HUES64 (cell line): ENCODE measurements around the gene SLC4A3.

Experiments used
- H3K27ac ChIP-seq: 2 replicates; pipeline ENCODE4 v1.7.0; 2013; ENCODE audit warnings: low read depth, low read length, inconsistent platforms
- H3K27me3 ChIP-seq: 2 replicates; pipeline ENCODE4 v1.6.1; 2013; ENCODE audit warnings: mild to moderate bottlenecking, low read length; ENCODE audit not compliant: insufficient read depth
- H3K36me3 ChIP-seq: 2 replicates; pipeline ENCODE4 v1.6.1; 2013; ENCODE audit warnings: mild to moderate bottlenecking, low read length; ENCODE audit not compliant: insufficient read depth
- H3K4me1 ChIP-seq: 2 replicates; pipeline ENCODE4 v1.6.1; 2013; ENCODE audit warnings: mild to moderate bottlenecking, low read length, moderate library complexity; ENCODE audit not compliant: insufficient read depth
- H3K4me3 ChIP-seq: 2 replicates; pipeline ENCODE4 v1.5.1; 2013; ENCODE audit warnings: mild to moderate bottlenecking, low read length, moderate library complexity
- H3K9ac ChIP-seq: 2 replicates; pipeline ENCODE4 v1.6.1; 2013; ENCODE audit warnings: mild to moderate bottlenecking, low read depth, low read length
- H3K9me3 ChIP-seq: 2 replicates; pipeline ENCODE4 v1.6.1; 2013; ENCODE audit warnings: low read depth, low read length; ENCODE audit not compliant: insufficient read depth
- WGBS: fragments of 150-250, 120-280 bp; methylation state at CpG from one replicate; pipeline ENCODE4 v1.1.7; 2013; ENCODE audit warnings: missing lambda C conversion rate; 5-methylcytosine and 5-hydroxymethylcytosine counted together

Gene SLC4A3

DNA sequence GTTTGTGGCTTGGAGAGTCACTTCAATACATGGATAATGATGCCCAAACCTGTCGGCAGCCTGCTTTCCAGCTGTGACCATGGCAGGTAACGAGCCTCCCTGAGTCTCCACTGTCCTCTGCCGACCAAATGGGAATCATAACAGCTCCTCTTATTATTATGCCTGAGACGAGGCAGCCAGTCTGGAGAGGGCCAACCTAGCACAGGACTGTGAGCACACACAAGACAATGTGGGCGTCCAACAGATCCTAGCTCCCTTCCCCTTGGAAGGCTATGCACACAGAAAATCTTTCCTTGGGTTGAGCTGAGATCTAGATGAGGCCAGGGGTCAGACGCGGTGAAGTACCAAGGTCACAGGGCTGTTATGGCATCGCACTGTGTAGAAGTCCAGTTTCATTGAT is 890 bp upstream of the SLC4A3 start:
- Histone ChIP-seq H3K4me1 (0 out of 2 replicates have a peak, but pooled peaks cover 4% of the 10 kb centered on the region), H3K9me3 (no peaks in the 10 kb centered on the region), H3K9ac (no peak overlapping the region), H3K4me3 (no peak overlapping the region), H3K27me3 (peaks cover 12% of the 10 kb centered on the region), H3K27ac (no peak overlapping the region), H3K36me3 (no peaks in the 10 kb centered on the region)
- WGBS, result 86% methylated on average over 8 of the region's 8 CpGs

DNA sequence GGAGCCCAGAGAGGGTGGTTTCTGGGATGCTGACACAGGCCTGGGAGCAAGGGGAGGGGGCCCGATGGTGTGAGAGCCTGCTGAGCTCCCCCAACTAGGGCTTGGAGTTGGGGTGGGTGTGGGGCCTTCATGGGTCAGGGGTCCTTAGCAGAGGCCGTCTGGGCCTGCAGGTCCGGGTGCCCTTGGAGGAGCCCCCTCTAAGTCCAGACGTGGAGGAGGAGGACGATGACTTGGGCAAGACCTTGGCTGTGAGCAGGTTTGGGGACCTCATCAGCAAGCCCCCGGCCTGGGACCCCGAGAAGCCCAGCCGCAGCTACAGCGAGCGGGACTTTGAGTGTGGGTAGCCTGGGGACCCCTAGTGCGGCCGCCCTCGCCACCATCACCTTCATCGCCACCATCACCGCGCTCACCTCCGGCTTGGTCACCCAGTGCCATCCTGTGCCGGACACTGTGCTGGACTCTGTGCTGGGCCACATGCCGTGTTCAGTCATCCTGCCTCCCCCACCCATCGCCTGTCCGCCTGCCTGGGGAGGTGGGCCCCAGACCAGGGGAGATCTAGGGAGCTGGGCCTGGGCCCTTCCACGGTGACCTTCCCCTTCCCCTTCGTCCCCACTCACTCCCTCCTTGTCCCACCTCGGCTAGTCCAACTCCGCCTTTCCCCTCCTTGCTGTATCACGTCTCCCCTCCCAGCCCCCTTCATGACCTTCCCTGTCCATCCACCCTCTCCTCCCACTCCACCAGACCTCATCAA is 980 bp downstream of the SLC4A3 start:
- H3K4me3 ChIP-seq, result peak overlapping the region; percentile 60
- 0 out of 2 replicates have a peak, but pooled peaks cover 4% of the 10 kb centered on the region for H3K4me1 ChIP-seq
- no peaks in the 10 kb centered on the region for H3K9me3 ChIP-seq
- H3K27me3 ChIP-seq, result peaks cover 12% of the 10 kb centered on the region
- no peak overlapping the region for H3K9ac ChIP-seq
- H3K27ac ChIP-seq, result no peak overlapping the region
- H3K36me3 ChIP-seq, result peaks cover 5% of the 10 kb centered on the region; the same call in 1 of the 2 replicates
- WGBS, result 90% methylated on average over 26 of the region's 26 CpGs

DNA sequence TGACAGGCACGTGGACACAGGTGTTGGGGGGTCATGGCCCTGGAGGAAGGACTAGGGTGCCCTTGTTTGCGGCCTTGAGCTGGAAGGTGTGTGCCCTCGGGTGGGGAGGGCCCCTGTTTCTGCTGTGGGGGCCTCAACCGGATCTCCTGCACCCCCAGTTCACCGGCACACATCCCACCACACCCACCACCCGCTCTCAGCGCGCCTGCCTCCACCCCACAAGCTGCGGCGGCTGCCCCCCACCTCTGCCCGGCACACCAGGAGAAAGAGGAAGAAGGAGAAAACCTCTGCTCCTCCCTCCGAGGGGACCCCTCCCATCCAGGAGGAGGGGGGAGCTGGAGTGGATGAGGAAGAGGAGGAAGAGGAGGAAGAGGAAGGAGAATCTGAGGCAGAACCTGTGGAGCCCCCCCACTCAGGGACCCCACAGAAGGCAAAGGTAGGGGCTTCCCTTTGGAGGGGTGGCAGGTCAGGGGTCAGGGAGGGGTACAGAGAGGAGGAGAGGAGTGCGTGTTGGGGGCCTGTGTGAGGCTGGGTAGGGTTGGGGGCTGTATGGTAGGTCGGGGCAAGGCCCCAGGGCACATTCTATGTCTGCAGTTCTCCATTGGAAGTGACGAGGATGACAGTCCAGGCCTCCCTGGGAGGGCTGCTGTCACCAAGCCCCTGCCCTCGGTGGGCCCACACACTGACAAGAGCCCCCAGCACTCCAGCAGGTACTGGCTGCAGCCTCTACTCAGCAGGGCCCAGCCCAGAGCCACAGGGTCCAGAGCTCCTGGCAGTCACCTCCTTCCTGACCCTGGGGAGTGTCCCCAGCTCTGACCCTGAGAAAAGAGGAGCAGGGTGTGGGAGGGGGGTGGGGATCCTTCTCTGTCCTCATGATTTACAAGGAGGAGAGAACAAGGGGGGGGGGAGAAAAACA is 1.8 kb downstream of the SLC4A3 start:
- Histone ChIP-seq H3K9ac (no peak overlapping the region), H3K4me3 (no peak overlapping the region), H3K9me3 (no peaks in the 10 kb centered on the region), H3K4me1 (0 out of 2 replicates have a peak, but pooled peaks cover 4% of the 10 kb centered on the region), H3K27me3 (peaks cover 12% of the 10 kb centered on the region), H3K36me3 (peaks cover 5% of the 10 kb centered on the region; the same call in 1 of the 2 replicates), H3K27ac (no peak overlapping the region)
- 86% methylated on average over 14 of the region's 16 CpGs for WGBS

DNA sequence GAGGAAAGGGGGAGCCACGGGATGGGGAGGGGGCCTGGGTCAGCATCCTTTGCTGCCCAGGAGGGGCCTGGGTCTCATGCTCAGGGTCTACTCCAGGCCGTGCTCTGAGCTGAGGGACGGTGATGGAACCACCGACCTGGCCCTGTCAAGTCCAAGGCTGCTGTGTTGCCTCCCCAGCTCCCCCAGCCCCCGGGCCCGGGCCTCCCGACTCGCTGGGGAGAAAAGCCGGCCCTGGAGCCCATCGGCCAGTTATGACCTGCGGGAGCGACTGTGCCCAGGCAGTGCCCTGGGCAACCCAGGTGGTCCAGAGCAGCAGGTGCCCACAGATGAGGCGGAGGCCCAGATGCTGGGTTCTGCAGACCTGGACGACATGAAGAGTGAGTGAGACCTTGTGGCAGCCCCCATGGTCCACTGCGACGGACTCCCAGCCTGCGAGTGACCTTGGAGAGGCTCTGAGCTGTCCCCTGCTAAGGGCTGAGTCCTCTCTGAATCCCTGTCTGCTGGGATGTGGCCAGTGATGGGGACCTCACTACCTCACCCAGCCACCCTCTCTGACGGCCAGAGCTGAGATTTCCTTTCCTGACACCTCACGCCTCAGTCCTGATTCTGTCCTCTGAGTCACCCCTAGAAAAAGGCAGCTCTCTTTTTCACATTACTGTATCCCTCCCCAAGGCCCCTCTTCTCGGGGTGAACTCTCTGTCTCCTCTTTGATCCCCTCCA is 2.7 kb downstream of the SLC4A3 start:
- peaks cover 12% of the 10 kb centered on the region for H3K27me3 ChIP-seq
- 90% methylated on average over 20 of the region's 20 CpGs for WGBS
- H3K9ac ChIP-seq, result no peak overlapping the region
- H3K36me3 ChIP-seq, result peaks cover 5% of the 10 kb centered on the region; the same call in 1 of the 2 replicates
- 0 out of 2 replicates have a peak, but pooled peaks cover 4% of the 10 kb centered on the region for H3K4me1 ChIP-seq
- H3K4me3 ChIP-seq, result no peak overlapping the region
- no peaks in the 10 kb centered on the region for H3K9me3 ChIP-seq
- H3K27ac ChIP-seq, result no peak overlapping the region

DNA sequence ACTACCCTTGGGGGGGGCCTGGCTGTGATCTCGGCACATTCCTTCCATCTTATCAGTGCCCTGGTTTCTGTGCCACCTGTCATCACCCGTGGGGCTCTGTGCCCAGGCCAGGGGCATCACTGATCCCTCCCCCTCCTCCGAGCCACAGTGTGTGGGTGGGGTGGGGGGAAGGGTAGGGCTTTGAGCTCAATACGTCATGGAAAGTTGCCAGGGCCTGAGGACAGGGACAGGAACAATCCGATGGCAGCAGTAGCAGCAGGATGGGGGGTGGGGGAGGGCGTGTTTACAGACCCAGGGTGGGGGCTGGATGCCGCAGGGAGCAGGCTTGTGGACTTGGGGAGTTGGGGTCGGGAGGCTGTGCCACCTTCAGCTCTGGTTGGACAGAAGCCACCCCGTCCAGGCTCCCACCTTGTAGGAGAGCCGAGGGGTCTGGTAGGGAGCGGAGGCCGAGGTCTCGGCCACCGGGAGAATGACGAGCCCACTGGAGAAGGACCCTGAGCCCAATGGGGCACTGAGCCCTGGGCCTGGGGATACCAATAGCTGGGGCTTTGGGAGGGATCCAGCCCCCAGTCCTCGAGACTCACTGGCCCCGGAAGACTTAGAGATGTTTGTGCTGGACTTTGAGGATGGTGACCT is 3.5 kb downstream of the SLC4A3 start:
- peaks cover 12% of the 10 kb centered on the region for H3K27me3 ChIP-seq
- H3K9ac ChIP-seq, result no peak overlapping the region
- no peak overlapping the region for H3K4me3 ChIP-seq
- no peaks in the 10 kb centered on the region for H3K9me3 ChIP-seq
- 0 out of 2 replicates have a peak, but pooled peaks cover 4% of the 10 kb centered on the region for H3K4me1 ChIP-seq
- WGBS, result 85% methylated on average over 17 of the region's 17 CpGs
- no peak overlapping the region for H3K27ac ChIP-seq
- peaks cover 5% of the 10 kb centered on the region; the same call in 1 of the 2 replicates for H3K36me3 ChIP-seq

DNA sequence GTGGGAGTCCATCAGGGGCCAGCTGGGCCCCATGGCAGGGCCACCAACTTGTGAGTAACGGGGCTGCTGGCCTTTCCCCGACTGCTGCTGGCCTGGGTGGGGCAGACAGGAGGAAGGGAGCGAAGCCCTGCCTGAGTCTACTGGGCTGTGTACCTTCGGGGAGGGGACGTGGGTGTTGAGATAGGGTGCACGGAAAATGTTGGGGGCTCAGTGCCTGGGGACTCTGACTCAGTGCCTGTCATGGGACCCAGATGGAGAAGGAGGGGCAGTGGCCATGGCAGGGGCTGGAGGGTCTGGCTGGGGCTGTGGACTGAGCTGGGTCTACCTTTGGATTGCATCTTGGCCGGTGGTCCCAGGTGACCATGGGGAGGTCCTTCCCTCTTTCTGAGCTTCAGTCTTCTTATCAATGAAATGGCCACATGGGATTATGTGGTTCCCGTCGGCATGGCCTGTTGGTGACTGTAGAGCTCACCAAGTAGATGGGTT is 4.0 kb downstream of the SLC4A3 start:
- H3K4me3 ChIP-seq, result no peak overlapping the region
- H3K27me3 ChIP-seq, result peaks cover 7% of the 10 kb centered on the region
- H3K27ac ChIP-seq, result no peak overlapping the region
- no peaks in the 10 kb centered on the region for H3K9me3 ChIP-seq
- 0 out of 2 replicates have a peak, but pooled peaks cover 4% of the 10 kb centered on the region for H3K4me1 ChIP-seq
- WGBS, result 92% methylated on average over 9 of the region's 9 CpGs
- no peak overlapping the region for H3K9ac ChIP-seq
- peaks cover 5% of the 10 kb centered on the region; the same call in 1 of the 2 replicates for H3K36me3 ChIP-seq

DNA sequence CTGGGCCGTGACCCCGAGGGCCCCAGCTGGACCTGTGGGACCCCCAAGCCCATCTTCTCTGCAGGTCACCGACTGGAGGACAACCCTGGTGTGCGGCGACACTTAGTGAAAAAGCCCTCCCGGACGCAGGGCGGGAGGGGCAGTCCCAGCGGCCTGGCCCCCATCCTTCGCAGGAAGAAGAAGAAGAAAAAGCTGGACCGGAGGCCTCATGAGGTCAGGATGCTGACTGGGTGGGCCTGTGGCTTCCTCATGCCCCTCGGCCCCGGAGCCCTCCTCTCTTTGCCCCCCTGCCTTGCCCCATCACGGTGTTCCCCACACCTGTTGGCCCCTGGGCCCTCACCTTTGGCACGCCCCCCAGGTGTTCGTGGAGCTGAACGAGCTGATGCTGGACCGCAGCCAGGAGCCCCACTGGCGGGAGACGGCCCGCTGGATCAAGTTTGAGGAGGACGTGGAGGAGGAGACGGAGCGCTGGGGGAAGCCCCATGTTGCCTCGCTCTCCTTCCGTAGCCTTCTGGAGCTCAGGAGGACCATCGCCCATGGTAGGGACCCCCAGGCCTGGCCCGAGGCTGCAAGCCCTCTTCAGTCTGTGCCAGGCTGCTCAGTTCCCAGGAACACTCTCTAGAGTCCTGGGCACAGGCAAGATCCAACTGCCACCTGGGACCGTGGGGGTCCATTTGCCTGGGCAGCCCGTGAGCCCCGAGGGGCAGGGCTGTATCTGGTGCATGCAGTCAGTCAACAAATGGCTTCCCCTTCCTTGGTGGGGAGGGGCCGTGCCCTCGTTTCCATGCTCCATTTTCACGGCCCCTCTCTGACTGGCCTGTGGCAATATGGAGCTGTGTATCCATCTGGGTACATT is 4.7 kb downstream of the SLC4A3 start:
- H3K27me3 ChIP-seq, result peaks cover 2% of the 10 kb centered on the region; the same call in 1 of the 2 replicates
- H3K9me3 ChIP-seq, result no peaks in the 10 kb centered on the region
- 92% methylated on average over 34 of the region's 34 CpGs for whole genome bisulfite sequencing
- H3K36me3 ChIP-seq, result peaks cover 5% of the 10 kb centered on the region; the same call in 1 of the 2 replicates
- H3K4me3 ChIP-seq, result no peak overlapping the region
- H3K9ac ChIP-seq, result no peak overlapping the region
- H3K27ac ChIP-seq, result no peak overlapping the region
- no peaks in the 10 kb centered on the region for H3K4me1 ChIP-seq

DNA sequence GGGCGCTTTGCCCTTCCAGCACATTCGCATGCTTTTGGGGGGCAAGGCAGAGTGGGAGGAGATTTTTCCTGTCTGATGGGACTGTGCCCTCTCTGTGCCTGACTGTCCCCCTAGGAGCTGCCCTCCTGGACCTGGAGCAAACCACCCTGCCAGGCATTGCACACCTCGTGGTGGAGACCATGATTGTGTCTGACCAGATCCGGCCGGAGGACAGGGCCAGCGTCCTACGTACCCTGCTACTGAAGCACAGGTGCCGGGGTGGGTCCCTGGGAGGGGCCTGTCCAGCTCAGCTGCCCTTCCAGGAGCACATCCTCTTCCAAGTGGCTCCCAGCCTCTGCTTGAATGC is 5.3 kb downstream of the SLC4A3 start:
- Histone ChIP-seq H3K9me3 (no peaks in the 10 kb centered on the region), H3K36me3 (peaks cover 5% of the 10 kb centered on the region; the same call in 1 of the 2 replicates), H3K4me3 (no peak overlapping the region), H3K9ac (no peak overlapping the region), H3K27ac (no peak overlapping the region), H3K4me1 (no peaks in the 10 kb centered on the region), H3K27me3 (no peaks in the 10 kb centered on the region)
- 96% methylated on average over 8 of the region's 8 CpGs for WGBS

DNA sequence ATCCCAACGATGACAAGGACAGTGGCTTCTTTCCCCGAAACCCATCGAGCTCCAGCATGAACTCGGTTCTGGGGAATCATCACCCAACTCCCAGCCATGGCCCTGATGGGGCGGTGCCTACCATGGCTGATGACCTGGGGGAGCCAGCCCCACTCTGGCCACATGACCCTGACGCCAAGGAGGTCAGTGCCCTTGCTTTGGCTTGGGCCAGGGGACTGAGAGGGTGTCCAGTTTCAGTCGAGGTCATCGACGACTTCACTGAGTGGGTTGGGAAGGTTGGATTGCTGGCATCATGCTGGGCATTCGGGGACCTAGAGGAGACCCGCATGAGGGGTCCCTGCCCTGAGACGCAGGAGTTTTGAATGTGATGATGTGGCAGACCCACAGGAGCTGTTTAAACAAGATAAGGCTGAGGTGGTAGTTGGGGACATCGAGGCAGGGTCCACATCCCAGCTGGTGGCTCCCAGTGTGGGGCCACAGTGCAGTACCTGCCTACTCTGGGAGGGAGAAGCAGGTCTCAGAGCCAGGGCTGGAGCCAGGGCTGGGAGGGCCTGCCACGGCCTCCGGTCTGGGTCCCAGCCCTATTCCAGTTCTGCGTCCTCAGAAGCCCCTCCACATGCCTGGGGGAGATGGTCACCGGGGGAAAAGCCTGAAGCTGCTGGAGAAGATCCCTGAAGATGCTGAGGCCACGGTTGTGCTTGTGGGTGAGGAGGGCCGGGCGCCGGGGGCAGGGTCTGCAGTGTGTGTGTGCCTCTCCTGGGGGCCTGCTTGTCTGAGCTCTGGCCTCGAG is 6.0 kb downstream of the SLC4A3 start:
- Histone ChIP-seq H3K4me1 (no peaks in the 10 kb centered on the region), H3K4me3 (no peak overlapping the region), H3K36me3 (peaks cover 5% of the 10 kb centered on the region; the same call in 1 of the 2 replicates), H3K9me3 (no peaks in the 10 kb centered on the region), H3K27me3 (no peaks in the 10 kb centered on the region), H3K27ac (no peak overlapping the region), H3K9ac (no peak overlapping the region)
- WGBS, result 92% methylated on average over 22 of the region's 22 CpGs
